Hematopoietic multipotent progenitor cell treated with erythropoietin and hydrocortisone succinate and interleukin-3 and kit ligand, for 17 days (in vitro differentiated cells): Measurements from ENCODE around the gene FGF11.
"Not testable (repeated sequence)": the region's sequence is repeated elsewhere in the genome, so short reads cannot be mapped to it uniquely, and the experiment has no call there.

Source experiments
- DNase-seq: peaks from one replicate; pipeline ENCODE4 v3.0.0-alpha.2; 2015; ENCODE audit warnings: low spot score

Gene FGF11

DNA sequence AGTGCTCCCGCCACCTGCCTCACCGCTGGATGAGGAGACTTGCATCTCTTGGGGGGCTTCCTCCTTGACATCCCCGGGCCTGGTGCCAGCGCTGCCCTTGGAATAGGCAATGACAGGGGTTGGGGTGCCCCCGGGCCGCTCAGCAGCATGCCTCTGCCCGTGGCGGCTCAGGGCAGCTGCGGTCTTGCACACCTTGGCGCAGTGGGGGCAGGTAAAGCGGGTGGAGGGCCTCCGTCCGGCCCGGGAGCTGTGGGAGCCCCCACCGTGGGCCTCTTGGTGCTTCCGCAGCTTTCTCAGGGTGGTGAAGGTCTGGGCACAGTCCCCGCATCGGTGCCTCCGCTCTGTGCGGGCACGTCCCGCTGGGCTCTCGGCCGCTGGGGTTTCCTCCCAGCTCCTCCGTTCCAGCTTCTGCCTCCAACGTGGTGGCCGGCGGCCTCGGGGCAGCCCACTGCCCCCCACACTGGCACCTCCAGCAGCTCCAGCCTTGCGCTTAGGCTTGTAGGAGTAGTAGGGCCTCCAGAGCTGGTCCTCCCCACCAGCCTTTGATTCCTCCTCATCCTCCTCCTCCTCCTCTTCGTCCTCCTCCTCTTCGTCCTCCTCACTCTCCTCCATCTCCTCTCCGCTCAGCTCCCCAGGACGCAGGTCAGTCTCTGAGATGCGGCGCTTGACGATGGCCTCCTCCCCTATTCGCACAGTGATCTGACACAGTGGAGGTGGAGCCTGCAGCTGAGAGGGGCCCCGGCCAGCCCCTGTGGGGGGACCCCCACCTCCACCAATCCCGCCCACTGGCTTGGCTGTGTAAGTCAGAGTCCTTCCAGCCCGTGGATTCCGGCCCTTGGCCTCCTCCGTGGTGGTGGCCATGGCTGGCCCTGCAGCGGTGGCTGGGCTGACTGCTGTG lies 23.4 kb downstream of the FGF11 start:
- no peak for DNase-seq

DNA sequence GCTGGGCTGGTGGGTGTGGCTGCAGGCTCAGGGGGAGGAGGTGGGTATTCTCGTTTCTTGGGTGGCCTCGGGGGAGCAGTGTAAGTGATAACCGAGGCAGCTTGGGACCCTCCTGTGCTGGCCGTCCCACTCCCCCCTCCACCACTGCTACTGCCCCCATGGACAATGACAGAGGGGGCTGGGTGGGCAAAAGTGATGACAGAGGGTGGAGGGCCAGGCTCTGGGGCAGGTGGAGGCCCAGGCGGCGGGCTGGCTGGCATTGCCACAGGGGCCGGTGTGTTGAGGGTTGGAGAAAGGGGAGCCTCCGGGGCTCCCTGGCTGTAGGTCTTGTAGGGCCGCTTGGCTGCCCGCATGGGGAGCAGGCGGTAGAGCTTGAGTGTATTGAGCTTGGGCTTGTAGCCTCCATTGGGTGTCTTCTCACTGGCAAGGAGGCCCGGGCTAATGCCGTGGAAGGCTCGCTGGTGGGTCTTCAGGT lies 24.1 kb downstream of the FGF11 start:
- DNase-seq: no peak

DNA sequence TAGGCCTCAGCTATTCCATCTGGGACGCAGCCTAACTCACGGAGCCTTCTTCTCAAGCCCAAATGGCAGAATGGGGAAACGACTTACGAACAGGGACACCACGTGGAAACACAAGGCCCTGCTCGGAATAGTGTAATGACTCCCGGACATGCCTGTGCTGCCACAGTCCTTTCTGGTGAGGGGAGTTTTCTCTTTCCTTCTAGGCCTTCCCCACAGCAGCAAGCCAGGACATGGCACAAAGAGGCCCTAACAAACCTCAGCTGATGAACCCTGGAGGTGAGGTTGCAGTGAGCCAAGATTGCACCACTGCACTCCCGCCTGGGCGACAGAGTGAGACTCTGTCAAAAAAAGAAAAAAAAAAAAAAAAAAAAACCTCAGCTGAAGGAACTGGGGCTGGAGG lies 24.8 kb downstream of the FGF11 start:
- no peak for DNase-seq

DNA sequence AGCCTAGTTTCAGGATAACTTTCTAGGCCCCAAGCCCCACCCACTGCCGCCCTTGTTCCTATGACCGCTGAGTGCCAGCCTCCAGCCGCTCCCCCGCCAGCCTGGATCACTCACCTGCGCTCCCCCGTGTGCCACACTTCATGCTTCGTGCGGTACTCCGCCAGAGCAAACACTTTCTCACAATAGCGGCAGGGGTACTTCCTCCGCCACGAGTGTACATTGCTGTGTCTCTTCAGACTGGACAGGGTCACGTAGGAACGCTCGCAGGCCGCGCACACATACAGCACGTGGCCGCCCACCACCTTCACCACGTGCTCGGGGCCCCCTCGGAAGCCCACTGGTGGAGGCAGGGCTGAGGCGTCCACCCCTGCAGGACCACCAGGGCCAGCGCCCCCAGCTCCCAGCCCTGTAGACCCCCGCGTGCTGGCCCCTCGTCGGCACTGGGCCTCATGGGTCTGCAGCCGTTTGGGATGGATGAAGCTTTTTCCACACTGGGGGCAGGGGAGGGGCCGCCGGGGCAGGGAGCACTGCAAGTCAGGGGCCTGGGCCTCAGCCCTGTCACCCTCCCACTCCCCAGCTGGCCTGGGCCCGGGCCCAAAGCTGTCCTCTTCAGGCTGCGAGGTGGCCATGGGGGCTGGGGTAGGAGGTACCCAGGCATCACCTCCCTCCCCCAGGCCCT lies 26.4 kb downstream of the FGF11 start:
- no peak for DNase-seq

DNA sequence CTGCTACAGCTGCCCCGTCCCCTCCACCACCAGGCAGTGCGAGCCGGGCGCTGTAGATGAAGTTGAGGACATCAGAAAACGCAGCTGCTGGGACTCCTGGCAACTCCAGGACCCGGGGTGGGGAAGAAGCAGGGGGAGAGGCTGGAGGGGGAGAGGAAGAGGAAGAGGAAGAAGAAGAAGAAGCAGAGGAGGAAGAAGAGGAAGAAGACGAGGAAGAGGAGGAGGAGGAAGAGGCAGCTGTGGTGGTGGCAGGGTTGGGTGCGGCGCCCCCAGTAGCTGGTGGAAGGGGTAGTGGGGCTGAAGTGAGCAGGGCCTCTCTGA lies 27.0 kb downstream of the FGF11 start:
- no peak for DNase-seq

DNA sequence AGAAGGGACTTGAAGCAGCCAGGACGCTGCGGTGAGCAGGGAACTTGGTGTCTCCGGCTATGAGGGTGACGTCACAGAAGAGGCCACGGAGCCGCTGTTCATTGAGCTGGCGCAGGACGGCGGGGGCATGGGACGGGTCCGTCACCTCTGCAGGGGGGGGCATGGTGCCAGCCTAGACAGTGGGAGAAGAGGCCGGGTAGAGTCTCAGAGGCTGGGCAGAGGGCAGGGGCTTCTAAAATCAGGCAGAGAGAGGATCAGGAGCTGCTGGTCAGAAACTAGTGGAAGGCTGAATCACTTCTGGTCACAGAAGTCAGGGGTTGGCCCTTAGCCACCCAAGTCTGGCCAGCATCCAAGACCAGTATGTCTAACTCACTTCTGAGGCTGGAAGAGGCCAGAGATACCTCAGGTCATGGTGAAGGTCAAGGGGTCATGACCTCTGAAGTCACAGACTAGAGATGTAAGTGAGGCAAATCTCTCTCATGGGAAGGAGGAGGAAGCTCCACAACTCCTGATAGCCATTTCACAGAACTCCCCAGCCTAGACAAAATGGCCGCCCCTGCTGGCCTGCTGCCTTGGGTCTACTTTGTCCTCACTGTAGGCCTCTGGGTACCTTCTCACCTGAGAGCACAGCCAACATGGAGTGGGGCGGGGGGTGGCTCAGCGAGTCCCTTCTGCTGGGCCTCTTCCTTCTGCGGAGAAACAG lies 27.5 kb downstream of the FGF11 start:
- peak; percentile 70 for DNase-seq

DNA sequence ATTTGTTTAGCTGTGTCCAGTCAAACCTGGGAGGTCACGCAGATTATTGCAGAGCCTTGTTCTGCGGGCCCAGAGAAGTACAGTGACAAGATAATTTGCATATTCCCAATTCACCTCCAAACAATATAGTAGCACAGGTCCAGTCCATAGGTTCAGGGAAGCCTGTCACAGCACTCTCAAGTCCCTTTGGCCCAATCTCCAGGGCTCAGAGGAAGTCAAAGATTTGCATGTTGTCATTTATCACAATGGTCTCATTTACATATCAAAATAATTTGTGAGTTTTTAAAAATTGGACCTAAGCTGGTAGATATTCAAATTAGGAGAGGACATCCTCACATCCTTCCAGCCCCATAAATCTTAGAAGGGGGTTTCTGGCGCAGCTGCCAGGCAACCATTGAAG lies 28.2 kb downstream of the FGF11 start:
- no peak for DNase-seq

DNA sequence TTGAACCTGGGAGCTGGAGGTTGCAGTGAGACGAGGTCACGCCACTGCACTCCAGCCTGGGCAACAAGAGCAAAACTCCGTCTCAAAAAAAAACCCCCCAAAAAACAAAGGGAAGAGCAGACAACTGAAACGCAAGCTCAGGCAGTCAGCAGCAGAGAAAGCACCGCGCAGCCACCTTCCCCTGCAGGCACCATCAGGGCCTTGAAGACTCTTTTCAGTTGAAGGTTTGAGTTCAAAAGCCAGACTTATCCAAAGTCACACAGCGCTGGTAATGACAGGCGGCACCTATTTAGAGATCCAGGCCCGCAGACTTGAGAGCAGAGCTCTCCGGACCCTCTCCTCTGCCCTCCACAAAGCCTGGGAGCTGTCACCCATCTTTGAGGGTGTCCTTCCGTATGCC lies 29.0 kb downstream of the FGF11 start:
- DNase-seq: no peak

DNA sequence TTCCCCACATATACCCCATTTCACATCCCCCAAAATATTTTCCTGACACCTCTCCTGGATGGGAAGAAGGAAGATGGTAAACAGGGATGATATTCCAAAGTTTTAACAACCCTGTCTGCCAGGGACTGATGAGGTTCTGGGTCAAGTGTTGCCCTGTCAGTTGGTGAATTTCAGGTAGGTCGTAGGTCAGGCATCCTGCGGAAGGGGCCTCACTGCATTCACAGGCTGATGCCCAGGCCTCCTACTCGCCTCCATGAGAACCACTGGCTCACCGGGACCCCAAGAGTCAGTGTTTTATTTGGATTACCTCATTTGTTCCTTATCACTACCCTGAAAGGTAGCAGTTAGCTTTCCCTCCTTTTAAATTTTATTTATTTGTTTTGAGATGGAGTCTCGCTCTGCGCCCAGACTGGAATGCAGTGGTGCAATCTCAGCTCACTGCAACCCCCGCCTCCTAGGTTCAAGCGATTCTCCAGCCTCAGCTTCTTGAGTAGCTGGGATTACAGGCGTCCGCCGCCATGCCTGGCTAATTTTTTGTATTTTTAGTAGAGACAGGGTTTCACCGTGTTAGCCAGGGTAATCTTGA lies 29.6 kb downstream of the FGF11 start:
- DNase-seq: no peak

DNA sequence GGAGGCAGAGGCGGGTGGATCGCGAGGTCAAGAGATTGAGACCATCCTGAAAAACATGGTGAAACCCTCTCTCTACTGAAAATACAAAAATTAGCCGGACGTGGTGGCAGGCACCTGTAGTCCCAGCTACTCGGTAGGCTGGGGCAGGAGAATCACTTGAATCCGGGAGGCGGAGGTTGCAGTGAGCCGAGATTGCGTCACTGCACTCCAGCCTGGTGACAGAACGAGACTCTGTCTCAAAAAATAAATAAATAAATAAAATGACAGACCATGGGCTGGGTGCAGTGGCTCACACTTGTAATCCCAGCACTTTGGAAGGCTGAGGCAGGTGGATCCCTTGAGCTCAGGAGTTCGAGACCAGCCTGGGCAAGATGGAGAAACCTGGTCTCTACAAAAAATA lies 30.5 kb downstream of the FGF11 start:
- not testable (repeated sequence) for DNase-seq

DNA sequence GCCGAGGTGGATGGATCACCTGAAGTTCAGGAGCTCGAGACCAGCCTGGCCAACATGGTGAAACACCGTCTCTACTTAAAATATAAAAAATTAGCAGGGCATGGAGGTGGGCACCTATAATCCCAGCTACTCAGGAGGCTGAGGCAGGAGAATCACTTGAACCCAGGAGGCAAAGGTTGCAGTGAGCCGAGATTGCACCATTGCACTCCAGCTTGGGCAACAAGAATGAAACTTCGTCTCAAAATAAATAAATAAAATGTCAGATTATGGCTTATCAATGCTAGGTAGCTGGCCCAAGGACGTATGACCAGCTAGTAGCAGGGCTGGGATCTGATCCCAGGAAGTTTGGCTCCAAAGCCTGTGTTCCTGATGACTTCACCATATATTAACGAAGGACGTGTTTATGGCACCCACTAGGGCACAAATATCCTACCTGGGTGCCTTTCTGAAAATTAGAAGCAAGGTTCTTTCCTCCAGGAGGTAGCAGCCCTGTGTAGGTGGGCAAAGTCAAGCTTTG lies 31.2 kb downstream of the FGF11 start:
- not testable (repeated sequence) for DNase-seq

DNA sequence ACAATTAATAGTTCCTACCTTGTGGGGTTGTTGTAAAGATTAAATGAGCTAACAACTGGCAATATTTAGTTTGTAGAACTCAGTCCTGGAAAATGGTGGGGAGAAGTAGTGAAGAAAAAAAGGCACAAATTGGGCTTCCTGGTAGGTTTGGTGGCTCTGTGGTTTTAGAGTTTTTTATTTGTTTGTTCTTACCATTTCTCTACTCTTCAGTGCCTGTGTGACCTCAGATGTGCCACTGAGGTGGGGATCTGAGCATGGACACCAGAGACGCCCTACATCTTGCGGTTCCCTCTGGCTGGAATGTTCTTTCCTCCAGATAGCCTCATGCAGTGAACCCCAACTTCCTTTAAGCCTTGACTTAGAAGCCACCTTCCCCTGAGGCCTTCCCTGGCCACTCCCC lies 32.4 kb downstream of the FGF11 start:
- DNase-seq: no peak

DNA sequence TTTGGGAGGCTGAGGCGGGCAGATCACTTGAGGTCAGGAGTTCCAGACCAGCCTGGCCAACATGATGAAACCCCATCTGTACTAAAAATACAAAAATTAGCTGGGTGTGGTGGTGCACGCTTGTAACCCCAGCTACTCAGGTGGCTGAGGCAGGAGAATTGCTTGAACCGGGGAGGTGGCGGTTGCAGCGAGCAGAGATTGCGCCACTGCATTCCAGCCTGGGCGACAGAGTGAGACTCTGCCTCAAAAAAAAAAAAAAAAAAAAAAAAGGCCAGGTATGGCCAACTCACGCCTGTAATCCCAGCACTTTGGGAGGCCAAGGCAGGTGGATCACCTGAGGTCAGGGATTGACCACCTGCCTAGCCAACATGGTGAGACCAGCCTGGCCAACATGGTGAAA lies 35.5 kb downstream of the FGF11 start:
- DNase-seq: not testable (repeated sequence)

DNA sequence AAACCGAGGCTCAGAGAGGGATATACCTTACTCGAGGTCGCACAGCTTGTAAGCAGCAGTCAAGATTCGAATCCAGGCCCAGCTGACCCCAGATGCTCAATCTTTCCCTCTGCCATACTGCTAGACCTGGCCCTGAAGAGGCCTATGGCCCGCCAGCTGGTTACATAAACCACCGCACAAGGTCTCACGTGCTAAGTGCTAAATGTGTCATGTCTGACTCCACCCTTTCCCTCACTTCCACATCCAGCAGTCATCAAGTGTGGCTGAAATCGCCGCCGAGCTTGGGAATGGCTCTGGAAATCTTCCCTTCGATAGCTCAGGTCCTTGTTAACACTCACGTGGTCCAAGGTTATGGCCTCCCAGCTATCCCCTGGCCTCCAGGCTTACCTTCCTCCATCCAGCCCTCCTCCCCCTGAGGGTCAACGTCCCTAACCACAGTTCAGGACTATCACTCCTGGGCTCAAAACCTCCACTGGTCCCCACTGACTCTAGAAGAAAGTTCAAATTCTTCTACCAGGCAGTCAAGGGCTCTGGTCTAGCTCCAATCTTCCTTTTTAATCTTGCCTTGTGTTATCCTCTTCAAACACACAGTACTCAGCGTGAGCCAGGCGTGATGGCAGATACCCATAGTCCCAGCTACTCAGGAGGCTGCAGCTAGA lies 36.6 kb downstream of the FGF11 start:
- DNase-seq: peak; percentile 78

DNA sequence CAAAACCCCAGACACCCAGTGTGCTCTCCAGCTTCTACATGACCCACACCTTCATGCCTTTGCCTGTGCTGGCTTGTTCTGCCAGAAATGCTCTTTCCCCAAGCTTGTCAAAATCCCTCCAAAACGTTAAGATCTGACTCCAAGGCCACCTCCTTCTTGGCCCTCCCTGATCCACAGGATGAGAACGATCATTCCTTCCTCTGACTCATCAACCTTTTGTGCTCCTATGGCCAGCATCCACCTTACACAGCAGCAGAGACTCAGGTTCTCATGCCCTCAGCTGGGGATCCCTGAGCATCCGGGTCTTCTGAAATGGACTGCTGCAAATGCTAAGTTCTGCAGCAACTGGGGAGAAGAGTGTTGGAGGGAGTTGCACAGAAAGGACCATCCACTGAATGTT lies 37.2 kb downstream of the FGF11 start:
- DNase-seq: peak; percentile 50

DNA sequence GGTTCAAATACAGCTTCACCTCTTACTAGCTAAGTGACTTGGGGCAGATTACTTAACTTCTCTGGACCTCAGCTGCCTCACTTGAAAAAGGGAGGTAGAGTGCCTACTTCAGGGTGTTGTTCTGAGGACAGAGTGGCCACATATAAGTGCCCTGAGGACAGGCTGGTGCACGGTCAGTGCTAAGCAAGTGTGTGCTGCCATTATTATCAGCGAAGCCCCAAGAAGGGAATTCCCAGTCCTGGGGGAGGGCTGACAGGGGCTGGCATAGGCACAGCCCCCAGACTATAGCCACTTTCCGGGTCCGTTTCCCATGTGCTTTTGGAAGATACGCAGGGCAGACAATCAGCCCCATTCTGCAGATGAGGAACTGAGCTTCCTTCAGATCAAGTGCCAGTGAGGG lies 37.6 kb downstream of the FGF11 start:
- DNase-seq: no peak

DNA sequence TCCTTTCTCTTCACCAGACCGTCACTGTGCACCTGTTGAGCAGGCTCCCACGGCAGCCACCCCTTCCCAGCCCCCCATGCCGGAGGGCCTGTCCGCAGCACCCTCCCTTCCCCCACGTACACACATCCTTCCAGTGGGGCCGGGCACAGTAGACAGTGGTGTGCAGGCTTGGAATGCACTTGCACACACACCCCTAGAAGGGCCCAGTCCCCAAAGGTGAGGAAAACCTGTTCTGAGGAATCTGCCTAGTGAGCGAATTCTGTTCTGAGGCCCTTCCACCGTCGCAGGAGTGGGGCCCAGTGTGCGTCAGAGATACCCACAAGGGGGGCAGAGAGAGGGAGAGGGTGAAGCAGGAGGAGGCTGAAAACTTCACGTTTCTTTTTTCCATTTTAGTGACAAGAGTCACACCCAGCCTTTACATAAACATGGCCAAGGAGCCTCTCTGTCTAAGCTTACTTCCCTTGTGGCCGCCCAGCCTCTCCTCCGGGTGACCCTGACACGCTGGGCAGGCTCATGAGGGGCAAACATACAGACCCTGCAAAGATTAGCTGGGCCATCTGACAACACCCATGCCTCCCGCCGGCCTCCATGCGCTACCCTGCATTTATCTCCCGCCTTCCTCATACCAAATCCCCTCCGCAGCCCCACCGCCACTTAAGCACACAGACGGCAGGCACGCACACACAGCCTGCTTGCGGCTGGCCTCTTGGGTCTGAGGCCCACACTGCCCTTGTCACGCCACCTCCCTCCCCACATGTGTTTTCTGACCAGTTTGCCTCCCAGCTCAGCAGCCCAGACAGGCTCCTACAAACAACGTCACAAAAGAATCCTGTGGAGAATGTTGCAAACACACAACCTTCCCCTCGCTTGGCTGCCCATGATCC lies 38.3 kb downstream of the FGF11 start:
- DNase-seq: peak; percentile 29

DNA sequence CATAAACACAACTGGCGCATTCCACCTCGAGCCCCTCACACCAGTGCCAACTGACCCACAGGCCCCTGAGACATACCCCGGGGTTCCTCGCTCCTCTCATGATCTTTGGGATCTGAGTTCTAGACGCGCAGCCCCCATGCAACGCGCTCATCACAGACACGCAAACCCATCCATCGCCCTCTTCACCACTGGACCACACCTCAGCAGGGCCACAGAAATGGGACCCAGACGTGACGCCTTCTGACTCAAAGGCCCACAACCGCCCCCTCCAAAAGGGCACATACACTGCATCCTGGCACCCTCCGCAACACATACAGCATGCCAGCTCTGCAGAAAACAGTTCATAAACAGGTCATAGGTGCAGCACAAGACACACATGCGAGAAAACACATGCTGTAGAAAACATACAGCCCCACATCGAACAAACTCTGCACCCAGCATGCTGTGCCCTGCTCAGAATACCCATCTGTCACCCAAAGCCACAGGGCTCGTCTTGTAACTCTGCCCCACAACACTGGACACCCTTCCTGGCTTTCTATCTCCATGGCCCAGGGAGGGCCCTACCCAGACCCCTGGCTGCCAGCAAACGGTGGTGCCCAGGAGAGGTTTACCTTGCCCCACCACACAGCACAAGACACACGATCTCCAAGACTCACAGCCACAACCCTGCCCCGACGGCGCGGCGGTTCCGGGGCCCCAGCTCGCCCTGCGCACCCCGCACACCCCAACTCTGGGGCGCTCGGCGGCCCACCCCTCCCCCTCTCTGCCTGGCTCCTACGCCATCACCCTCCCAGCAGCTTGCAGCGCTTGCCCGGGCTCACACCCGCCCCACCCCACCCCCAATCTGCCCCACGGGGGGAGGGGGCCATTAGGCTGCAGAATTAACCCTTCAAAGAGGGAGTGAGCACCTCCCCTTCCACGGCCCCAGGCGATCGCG lies 39.2 kb downstream of the FGF11 start:
- DNase-seq: peak; percentile 53

DNA sequence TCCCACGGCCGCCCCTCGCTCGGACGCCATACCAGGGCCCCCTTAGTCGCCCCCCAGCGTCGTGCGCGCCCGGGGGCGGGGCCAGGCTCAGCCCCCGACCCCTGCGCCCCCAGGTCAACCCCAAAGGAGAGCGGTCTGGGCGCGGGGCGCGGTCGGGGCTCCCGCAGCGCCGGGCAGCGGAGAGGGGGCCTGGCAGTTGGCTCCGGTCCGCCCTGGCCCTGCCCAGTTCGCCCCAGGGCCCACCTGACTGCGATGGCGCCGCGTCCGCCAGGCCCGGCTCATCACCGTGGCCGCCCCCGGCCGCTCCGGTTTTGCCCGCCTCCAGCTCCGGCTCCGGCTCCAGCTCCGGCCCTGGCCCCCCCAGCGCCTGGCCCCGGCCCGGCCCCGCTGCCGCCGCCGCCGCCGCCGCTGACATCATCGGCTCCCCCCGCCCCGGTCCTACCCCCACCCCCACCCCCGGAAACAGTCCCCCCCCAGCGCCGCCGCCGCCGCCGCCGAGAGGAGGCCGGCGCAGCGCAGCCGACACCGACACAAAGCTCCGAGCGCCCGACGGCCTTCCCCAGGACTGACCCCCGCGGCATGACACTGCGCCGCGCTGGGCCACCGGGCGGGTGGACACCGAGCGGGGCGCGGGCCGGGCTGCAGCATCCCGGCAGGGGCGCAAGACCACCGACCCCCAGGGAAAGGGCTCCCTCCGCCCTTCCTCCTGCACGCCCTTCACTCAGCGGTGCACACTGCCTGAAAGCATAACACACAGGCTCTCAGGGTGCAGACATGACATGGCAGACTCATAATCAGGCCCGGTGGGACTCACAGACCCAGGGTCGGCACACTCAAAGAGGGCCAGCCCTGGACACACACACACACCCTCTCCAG lies 40.1 kb downstream of the FGF11 start, which contains the start of gene ZBTB4:
TSS of gene ZBTB4 (minus strand) at position 419 of the 876 bp plus-strand sequence. CDS start 12,830 bp downstream, outside the sequence.
- DNase-seq: peak; percentile 47
